HFFc6 (cell line): ENCODE data around the gene NPAS1. TPM values are rescaled to one million over a fixed set of nuclear protein-coding genes. Genes with fewer than 3 reads are reported as not detected.

Experiments
- DNase-seq: peaks from one replicate; pipeline ENCODE4 v3.0.0-alpha.2; 2018
- H3K27ac Mint-ChIP-seq: 2 replicates; pipeline ENCODE4 v1.8.0; 2020; ENCODE audit warnings: mild to moderate bottlenecking, mixed read lengths
- H3K27me3 Mint-ChIP-seq: 2 replicates; pipeline ENCODE4 v1.8.0; 2021; ENCODE audit warnings: mild to moderate bottlenecking, moderate library complexity, mixed read lengths; ENCODE audit not compliant: insufficient read depth
- H3K36me3 Mint-ChIP-seq: 2 replicates; pipeline ENCODE4 v1.8.0; 2021; ENCODE audit warnings: low read depth, mixed read lengths
- H3K4me1 Mint-ChIP-seq: 2 replicates; pipeline ENCODE4 v1.8.0; 2020; ENCODE audit warnings: low read depth, mixed read lengths
- H3K4me3 Mint-ChIP-seq: 2 replicates; pipeline ENCODE4 v1.8.0; 2020; ENCODE audit warnings: mild to moderate bottlenecking, moderate library complexity, mixed read lengths
- H3K9me3 Mint-ChIP-seq: 2 replicates; pipeline ENCODE4 v1.8.0; 2020; ENCODE audit warnings: mild to moderate bottlenecking, mixed read lengths
- CTCF ChIP-seq: fragments of 200-600 bp; sonication (generic); IDR thresholded peaks from 2 replicates; pipeline ENCODE4 v1.5.0; 2021; ENCODE audit warnings: antibody characterized with exemption, mild to moderate bottlenecking
- total RNA-seq, 6 experiments: library from RNA; stranded (reverse); fragmentation: NEBNext Ultra II Directional; extraction: Animal tissue kit (Norgen Biotek cat#: 25700); gene quantifications; 2 replicates in 1 of 6; 3 replicates in 5 of 6; pipeline ENCODE4 v1.2.3, GENCODE V29; 2021

The NPAS1 gene
- total RNA-seq, 6 experiments from 2014 or later, result 2.2 to 11.5 (median 3.6) TPM

GRCh38 chr19:46985542-46986415 lies 33.9 kb upstream of the NPAS1 start:
- no peak for TF ChIP-seq CTCF
- peaks cover 14% of the 10 kb centered on the region for H3K36me3 Mint-ChIP-seq
- no peak overlapping the region; the same call in 1 of the 2 replicates for H3K27ac Mint-ChIP-seq
- H3K27me3 Mint-ChIP-seq, result peaks cover 3% of the 10 kb centered on the region; the same call in 1 of the 2 replicates
- peaks cover 52% of the 10 kb centered on the region for H3K4me1 Mint-ChIP-seq
- H3K9me3 Mint-ChIP-seq, result no peaks in the 10 kb centered on the region
- DNase-seq, result no peak
- no peak overlapping the region for H3K4me3 Mint-ChIP-seq

GRCh38 chr19:46988614-46989230 lies 30.9 kb upstream of the NPAS1 start:
- Mint-ChIP-seq H3K4me3 (no peak overlapping the region), H3K36me3 (peaks cover 18% of the 10 kb centered on the region), H3K4me1 (peaks cover 35% of the 10 kb centered on the region), H3K27me3 (peaks cover 3% of the 10 kb centered on the region), H3K9me3 (no peaks in the 10 kb centered on the region), H3K27ac (peak overlapping the region; percentile 28; the same call in 1 of the 2 replicates)
- DNase-seq, result no peak
- TF ChIP-seq CTCF, result no peak

- H3K27ac Mint-ChIP-seq, result peak overlapping the region; percentile 74
- H3K27me3 Mint-ChIP-seq, result peaks cover 1% of the 10 kb centered on the region
- DNase-seq, result peak; percentile 76
- no peaks in the 10 kb centered on the region for H3K9me3 Mint-ChIP-seq
- H3K4me3 Mint-ChIP-seq, result no peak overlapping the region
- TF ChIP-seq CTCF, result peak; percentile 92
- H3K36me3 Mint-ChIP-seq, result peaks cover 10% of the 10 kb centered on the region; the same call in 1 of the 2 replicates
- H3K4me1 Mint-ChIP-seq, result peaks cover 17% of the 10 kb centered on the region
Measured at GRCh38 chr19:46990991-46991676, 28.5 kb upstream of the NPAS1 start.

- Mint-ChIP-seq H3K27ac (no peak overlapping the region), H3K4me1 (peaks cover 17% of the 10 kb centered on the region), H3K4me3 (no peak overlapping the region), H3K9me3 (no peaks in the 10 kb centered on the region), H3K27me3 (no peaks in the 10 kb centered on the region; the same call in none of the 2 replicates), H3K36me3 (peaks cover 10% of the 10 kb centered on the region; the same call in 1 of the 2 replicates)
- no peak for TF ChIP-seq CTCF
- DNase-seq, result no peak
Measured at GRCh38 chr19:46992699-46993535, 26.7 kb upstream of the NPAS1 start.

GRCh38 chr19:46993622-46994021 lies 26.0 kb upstream of the NPAS1 start:
- no peak for TF ChIP-seq CTCF
- no peak for DNase-seq
- H3K27ac Mint-ChIP-seq, result no peak overlapping the region
- peaks cover 17% of the 10 kb centered on the region for H3K4me1 Mint-ChIP-seq
- H3K9me3 Mint-ChIP-seq, result no peaks in the 10 kb centered on the region
- H3K27me3 Mint-ChIP-seq, result peaks cover under 1% of the 10 kb centered on the region
- H3K4me3 Mint-ChIP-seq, result no peak overlapping the region
- peaks cover 10% of the 10 kb centered on the region; the same call in 1 of the 2 replicates for H3K36me3 Mint-ChIP-seq
